KMS-11 (cell line): ENCODE results near the gene AGMAT.

Experiments used
- H2AFZ ChIP-seq: fragments of 200-600 bp; sonication (generic); 2 replicates; pipeline ENCODE4 v1.6.1; 2016; ENCODE audit warnings: antibody characterized with exemption, mixed run types, low read depth
- H3K27ac ChIP-seq: fragments of 200-600 bp; sonication (generic); 2 replicates; pipeline ENCODE4 v1.6.1; 2016; ENCODE audit warnings: mild to moderate bottlenecking, mixed run types
- H3K27me3 ChIP-seq: fragments of 200-600 bp; sonication (generic); 2 replicates; pipeline ENCODE4 v1.6.1; 2017; ENCODE audit warnings: mild to moderate bottlenecking, low read depth, mixed run types, moderate library complexity; ENCODE audit not compliant: insufficient read depth
- H3K36me3 ChIP-seq: fragments of 200-600 bp; sonication (generic); 2 replicates; pipeline ENCODE4 v1.6.1; 2017; ENCODE audit warnings: mild to moderate bottlenecking, mixed run types; ENCODE audit not compliant: insufficient read depth
- H3K4me1 ChIP-seq: fragments of 200-600 bp; sonication (generic); 2 replicates; pipeline ENCODE4 v1.6.1; 2016; ENCODE audit warnings: mild to moderate bottlenecking, low read depth, mixed run types; ENCODE audit not compliant: poor library complexity, severe bottlenecking
- H3K4me2 ChIP-seq: fragments of 200-600 bp; sonication (generic); 2 replicates; pipeline ENCODE4 v1.7.0; 2016; ENCODE audit warnings: mild to moderate bottlenecking, mixed run types
- H3K4me3 ChIP-seq: fragments of 200-600 bp; sonication (generic); IDR thresholded peaks from 2 replicates; pipeline ENCODE4 v1.6.1; 2017; ENCODE audit warnings: low read depth, low read length, mixed read lengths; ENCODE audit not compliant: insufficient read depth
- H3K79me2 ChIP-seq: fragments of 200-600 bp; sonication (generic); 2 replicates; pipeline ENCODE4 v1.6.1; 2016; ENCODE audit warnings: low read depth, mixed run types; ENCODE audit not compliant: insufficient read depth
- H3K9ac ChIP-seq: fragments of 200-600 bp; sonication (generic); 2 replicates; pipeline ENCODE4 v1.6.1; 2016; ENCODE audit warnings: mild to moderate bottlenecking, mixed run types
- H4K20me1 ChIP-seq: fragments of 200-600 bp; sonication (generic); 2 replicates; pipeline ENCODE4 v1.6.1; 2016; ENCODE audit warnings: mild to moderate bottlenecking, mixed run types; ENCODE audit not compliant: insufficient read depth
- TF ChIP-seq, protein P1 (sequence below): fragments of 200-600 bp; sonication (generic); conservative IDR thresholded peaks from 2 replicates; pipeline ENCODE4 v1.6.1; 2017; ENCODE audit warnings: low read depth, mild to moderate bottlenecking, antibody characterized with exemption, low read length, moderate library complexity, mixed read lengths

AGMAT gene

GRCh38 chr1:15570861-15571260 lies 14.0 kb downstream of the AGMAT start:
- no peak overlapping the region for H3K4me3 ChIP-seq
- peaks cover 35% of the 10 kb centered on the region for H3K4me1 ChIP-seq
- H3K36me3 ChIP-seq, result no peaks in the 10 kb centered on the region
- peak overlapping the region; percentile 7; the same call in 1 of the 2 replicates for H3K9ac ChIP-seq
- no peak overlapping the region for H2AFZ ChIP-seq
- H3K27me3 ChIP-seq, result no peaks in the 10 kb centered on the region
- no peaks in the 10 kb centered on the region for H3K79me2 ChIP-seq
- H4K20me1 ChIP-seq, result no peaks in the 10 kb centered on the region
- peak overlapping the region; percentile 79 for H3K4me2 ChIP-seq
- TF ChIP-seq, protein P1, sequence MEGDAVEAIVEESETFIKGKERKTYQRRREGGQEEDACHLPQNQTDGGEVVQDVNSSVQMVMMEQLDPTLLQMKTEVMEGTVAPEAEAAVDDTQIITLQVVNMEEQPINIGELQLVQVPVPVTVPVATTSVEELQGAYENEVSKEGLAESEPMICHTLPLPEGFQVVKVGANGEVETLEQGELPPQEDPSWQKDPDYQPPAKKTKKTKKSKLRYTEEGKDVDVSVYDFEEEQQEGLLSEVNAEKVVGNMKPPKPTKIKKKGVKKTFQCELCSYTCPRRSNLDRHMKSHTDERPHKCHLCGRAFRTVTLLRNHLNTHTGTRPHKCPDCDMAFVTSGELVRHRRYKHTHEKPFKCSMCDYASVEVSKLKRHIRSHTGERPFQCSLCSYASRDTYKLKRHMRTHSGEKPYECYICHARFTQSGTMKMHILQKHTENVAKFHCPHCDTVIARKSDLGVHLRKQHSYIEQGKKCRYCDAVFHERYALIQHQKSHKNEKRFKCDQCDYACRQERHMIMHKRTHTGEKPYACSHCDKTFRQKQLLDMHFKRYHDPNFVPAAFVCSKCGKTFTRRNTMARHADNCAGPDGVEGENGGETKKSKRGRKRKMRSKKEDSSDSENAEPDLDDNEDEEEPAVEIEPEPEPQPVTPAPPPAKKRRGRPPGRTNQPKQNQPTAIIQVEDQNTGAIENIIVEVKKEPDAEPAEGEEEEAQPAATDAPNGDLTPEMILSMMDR, result no peak
- H3K27ac ChIP-seq, result peak overlapping the region; percentile 70

GRCh38 chr1:15568387-15569073 lies 16.3 kb downstream of the AGMAT start:
- H3K4me1 ChIP-seq, result peaks cover 35% of the 10 kb centered on the region
- H3K4me2 ChIP-seq, result no peak overlapping the region
- no peak overlapping the region for H3K27ac ChIP-seq
- no peaks in the 10 kb centered on the region for H3K36me3 ChIP-seq
- TF ChIP-seq, protein P1, result no peak
- no peak overlapping the region for H3K9ac ChIP-seq
- H3K79me2 ChIP-seq, result no peaks in the 10 kb centered on the region
- no peaks in the 10 kb centered on the region for H4K20me1 ChIP-seq
- H2AFZ ChIP-seq, result no peak overlapping the region
- no peak overlapping the region for H3K4me3 ChIP-seq
- no peaks in the 10 kb centered on the region for H3K27me3 ChIP-seq

DNA sequence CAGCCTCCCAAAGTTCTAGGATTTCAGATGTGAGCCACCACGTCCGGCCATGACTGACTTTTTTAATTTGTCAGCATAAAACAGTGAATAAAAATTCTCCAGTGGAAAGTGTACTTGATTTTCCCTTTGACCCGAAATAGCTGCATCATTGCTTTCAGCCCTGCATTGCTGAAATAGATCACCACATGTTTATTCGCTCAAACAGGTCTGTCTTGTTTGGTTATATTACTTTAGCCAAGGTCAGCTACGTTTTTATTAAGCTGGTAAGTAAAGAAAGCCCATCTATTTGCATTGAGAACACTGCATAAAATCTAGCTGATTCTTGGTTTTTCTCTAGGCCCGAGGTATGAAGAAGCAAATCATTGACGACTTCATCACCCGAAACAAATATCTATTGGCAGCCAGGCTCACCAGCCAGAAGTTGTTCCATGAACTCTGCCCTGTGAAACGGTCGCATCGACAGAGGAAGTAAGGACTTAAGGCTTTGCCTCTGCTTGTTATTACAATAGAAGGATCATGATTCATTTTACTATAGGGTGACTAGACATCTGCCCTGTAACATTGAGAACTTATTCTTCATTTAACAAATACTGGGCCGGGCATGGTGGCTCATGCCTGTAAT lies 25.6 kb downstream of the AGMAT start:
- no peak overlapping the region for H3K9ac ChIP-seq
- H3K27me3 ChIP-seq, result no peaks in the 10 kb centered on the region
- H3K4me3 ChIP-seq, result no peak overlapping the region
- H3K27ac ChIP-seq, result no peak overlapping the region
- no peak overlapping the region for H3K4me2 ChIP-seq
- H3K79me2 ChIP-seq, result no peaks in the 10 kb centered on the region
- H2AFZ ChIP-seq, result no peak overlapping the region
- H3K4me1 ChIP-seq, result no peaks in the 10 kb centered on the region
- TF ChIP-seq, protein P1, result no peak
- no peaks in the 10 kb centered on the region for H3K36me3 ChIP-seq
- H4K20me1 ChIP-seq, result no peaks in the 10 kb centered on the region

- Histone ChIP-seq H3K9ac (no peak overlapping the region), H3K4me3 (no peak overlapping the region), H3K36me3 (no peaks in the 10 kb centered on the region), H2AFZ (no peak overlapping the region), H3K27me3 (no peaks in the 10 kb centered on the region), H3K27ac (no peak overlapping the region), H3K79me2 (no peaks in the 10 kb centered on the region), H3K4me1 (no peaks in the 10 kb centered on the region), H4K20me1 (no peaks in the 10 kb centered on the region), H3K4me2 (no peak overlapping the region)
- TF ChIP-seq, protein P1, result no peak
Measured at GRCh38 chr1:15558516-15558915, 26.3 kb downstream of the AGMAT start.
